Neural cell (in vitro differentiated cells): ENCODE results near the gene TRAM2.

Experiments
- CTCF ChIP-seq: fragments of 450-650 bp; IDR thresholded peaks from 2 replicates; pipeline ENCODE4 v1.5.1; 2014; ENCODE audit warnings: antibody characterized with exemption, mild to moderate bottlenecking, moderate library complexity; ENCODE audit not compliant: poor library complexity, severe bottlenecking
- MXI1 ChIP-seq: fragments of 450-650 bp; conservative IDR thresholded peaks from 2 replicates; pipeline ENCODE4 v1.6.1; 2014; ENCODE audit warnings: antibody characterized with exemption, mild to moderate bottlenecking; ENCODE audit not compliant: poor library complexity, severe bottlenecking
- POLR2AphosphoS5 ChIP-seq: IDR thresholded peaks from 2 replicates; pipeline ENCODE4 v1.6.1; 2012

GRCh38 chr6:52529311-52529710, 47.5 kb downstream of the TRAM2 start:
- no peak for TF ChIP-seq POLR2AphosphoS5
- no peak for TF ChIP-seq MXI1
- no peak for TF ChIP-seq CTCF
